ENCODE data around the gene LMAN1L.

Gene LMAN1L

DNA sequence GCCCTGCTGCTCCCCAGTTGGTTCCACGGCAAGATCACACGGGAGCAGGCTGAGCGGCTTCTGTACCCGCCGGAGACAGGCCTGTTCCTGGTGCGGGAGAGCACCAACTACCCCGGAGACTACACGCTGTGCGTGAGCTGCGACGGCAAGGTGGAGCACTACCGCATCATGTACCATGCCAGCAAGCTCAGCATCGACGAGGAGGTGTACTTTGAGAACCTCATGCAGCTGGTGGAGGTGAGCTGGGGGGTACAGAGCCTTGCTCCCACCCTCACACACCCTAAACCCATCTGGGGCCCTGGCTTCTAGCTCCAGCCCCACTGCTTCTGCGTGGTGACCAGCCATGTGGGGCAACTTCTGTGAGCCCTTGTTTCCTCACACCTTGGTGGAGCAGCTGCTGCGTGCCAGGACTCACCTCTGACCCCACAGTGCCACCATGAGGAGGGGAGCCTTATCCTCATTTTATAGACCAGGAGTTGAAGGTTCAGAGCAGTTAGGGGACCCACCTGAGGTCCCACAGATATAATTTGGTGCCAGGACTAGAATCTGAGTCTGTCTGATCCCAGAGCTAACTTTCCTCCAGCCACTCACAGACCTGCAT, 13.3 kb upstream of the LMAN1L start:
- Mint-ChIP-seq H3K27me3 (no peaks in the 10 kb centered on the region), H3K27ac (peak overlapping the region; percentile 46), H3K4me1 (peaks cover 48% of the 10 kb centered on the region), H3K9me3 (no peaks in the 10 kb centered on the region), H3K4me3 (no peak overlapping the region), H3K36me3 (peaks cover 5% of the 10 kb centered on the region)

DNA sequence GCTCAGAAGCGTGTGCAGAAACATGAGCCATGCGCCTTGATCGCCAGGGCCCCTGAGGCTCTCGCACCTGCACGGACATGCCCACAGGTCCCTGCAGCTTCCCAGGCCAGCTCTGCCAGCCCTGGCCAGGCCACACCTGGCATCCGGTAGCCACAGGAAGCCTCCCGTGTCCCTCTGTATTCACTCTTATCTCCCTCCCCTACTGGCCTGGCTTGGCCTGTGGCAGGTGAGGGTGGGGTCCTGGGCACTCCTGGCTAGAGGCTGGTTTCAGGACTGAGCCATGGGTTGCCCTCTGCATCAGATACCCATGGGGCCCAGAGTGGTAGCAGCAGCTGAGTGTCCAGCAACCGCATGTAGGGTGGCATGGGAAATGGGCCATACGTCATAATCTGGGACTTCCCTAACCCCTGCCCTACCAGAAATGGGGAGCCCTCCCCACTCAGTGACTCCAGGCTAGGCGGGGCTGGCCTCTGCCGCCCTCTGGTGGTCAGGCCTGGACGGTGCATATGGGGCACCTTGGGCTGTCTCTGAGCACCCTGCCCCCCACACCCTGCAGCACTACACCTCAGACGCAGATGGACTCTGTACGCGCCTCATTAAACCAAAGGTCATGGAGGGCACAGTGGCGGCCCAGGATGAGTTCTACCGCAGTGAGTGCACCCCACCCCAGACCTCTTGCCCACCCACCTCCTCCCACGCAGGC, 12.6 kb upstream of the LMAN1L start:
- H3K4me1 Mint-ChIP-seq: peaks cover 42% of the 10 kb centered on the region
- H3K9me3 Mint-ChIP-seq: no peaks in the 10 kb centered on the region
- H3K4me3 Mint-ChIP-seq: no peak overlapping the region
- H3K27me3 Mint-ChIP-seq: no peaks in the 10 kb centered on the region
- peak overlapping the region; percentile 84 for H3K27ac Mint-ChIP-seq
- H3K36me3 Mint-ChIP-seq: peaks cover 5% of the 10 kb centered on the region

DNA sequence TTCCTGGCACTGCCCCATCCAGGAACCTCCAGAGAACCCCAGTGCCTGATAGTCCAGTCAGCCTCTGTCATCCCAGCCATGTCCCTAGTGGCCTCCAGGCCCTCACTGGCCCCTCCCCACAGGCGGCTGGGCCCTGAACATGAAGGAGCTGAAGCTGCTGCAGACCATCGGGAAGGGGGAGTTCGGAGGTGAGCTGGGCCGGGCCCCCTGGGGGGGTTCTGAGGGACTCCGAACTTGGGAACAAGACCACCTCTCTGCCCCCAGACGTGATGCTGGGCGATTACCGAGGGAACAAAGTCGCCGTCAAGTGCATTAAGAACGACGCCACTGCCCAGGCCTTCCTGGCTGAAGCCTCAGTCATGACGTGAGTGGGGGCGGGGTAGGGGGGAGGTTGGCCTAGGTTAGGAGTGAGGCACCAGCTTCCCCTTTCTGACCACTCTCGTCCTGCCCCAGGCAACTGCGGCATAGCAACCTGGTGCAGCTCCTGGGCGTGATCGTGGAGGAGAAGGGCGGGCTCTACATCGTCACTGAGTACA, 12.0 kb upstream of the LMAN1L start:
- Mint-ChIP-seq H3K27ac (no peak overlapping the region), H3K9me3 (no peaks in the 10 kb centered on the region)

DNA sequence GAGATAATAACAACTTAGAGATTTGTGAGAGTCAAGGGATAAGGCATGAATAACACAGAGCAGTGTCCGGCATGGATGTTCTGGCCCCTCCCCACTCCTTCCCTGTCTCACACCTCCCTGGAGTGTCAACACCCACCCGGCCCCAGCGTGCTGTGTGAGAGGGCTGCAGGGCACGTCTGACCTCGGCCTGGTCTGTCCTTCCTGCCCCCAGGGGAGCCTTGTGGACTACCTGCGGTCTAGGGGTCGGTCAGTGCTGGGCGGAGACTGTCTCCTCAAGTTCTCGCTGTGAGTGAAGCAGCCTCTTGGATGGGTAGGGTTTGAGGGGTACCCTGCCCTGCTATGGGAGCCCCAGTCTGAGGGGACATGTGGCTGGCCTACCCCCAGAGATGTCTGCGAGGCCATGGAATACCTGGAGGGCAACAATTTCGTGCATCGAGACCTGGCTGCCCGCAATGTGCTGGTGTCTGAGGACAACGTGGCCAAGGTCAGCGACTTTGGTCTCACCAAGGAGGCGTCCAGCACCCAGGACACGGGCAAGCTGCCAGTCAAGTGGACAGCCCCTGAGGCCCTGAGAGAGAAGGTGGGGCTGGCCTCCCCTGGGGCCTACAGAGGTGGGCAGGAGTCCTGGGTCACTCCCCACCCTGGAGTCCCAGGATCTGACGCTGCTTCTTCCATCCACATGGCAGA, 11.2 kb upstream of the LMAN1L start:
- no peaks in the 10 kb centered on the region for H3K9me3 Mint-ChIP-seq
- peak overlapping the region; percentile 4 for H3K27ac Mint-ChIP-seq
- no peaks in the 10 kb centered on the region for H3K27me3 Mint-ChIP-seq
- peaks cover 2% of the 10 kb centered on the region for H3K36me3 Mint-ChIP-seq
- H3K4me1 Mint-ChIP-seq: peaks cover 31% of the 10 kb centered on the region
- H3K4me3 Mint-ChIP-seq: no peak overlapping the region

More for the DNA sequence above, 12.0 kb upstream of the LMAN1L start:
- peaks cover 5% of the 10 kb centered on the region for H3K36me3 Mint-ChIP-seq
- H3K27me3 Mint-ChIP-seq: no peaks in the 10 kb centered on the region
- peaks cover 36% of the 10 kb centered on the region for H3K4me1 Mint-ChIP-seq
- H3K4me3 Mint-ChIP-seq: no peak overlapping the region

DNA sequence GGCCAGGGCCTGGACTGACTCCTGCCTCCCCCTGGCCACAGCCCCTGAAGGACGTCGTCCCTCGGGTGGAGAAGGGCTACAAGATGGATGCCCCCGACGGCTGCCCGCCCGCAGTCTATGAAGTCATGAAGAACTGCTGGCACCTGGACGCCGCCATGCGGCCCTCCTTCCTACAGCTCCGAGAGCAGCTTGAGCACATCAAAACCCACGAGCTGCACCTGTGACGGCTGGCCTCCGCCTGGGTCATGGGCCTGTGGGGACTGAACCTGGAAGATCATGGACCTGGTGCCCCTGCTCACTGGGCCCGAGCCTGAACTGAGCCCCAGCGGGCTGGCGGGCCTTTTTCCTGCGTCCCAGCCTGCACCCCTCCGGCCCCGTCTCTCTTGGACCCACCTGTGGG, 10.3 kb upstream of the LMAN1L start:
- Mint-ChIP-seq H3K4me1 (peaks cover 36% of the 10 kb centered on the region), H3K27ac (no peak overlapping the region), H3K9me3 (no peaks in the 10 kb centered on the region), H3K27me3 (no peaks in the 10 kb centered on the region), H3K4me3 (no peak overlapping the region), H3K36me3 (peaks cover 2% of the 10 kb centered on the region)

DNA sequence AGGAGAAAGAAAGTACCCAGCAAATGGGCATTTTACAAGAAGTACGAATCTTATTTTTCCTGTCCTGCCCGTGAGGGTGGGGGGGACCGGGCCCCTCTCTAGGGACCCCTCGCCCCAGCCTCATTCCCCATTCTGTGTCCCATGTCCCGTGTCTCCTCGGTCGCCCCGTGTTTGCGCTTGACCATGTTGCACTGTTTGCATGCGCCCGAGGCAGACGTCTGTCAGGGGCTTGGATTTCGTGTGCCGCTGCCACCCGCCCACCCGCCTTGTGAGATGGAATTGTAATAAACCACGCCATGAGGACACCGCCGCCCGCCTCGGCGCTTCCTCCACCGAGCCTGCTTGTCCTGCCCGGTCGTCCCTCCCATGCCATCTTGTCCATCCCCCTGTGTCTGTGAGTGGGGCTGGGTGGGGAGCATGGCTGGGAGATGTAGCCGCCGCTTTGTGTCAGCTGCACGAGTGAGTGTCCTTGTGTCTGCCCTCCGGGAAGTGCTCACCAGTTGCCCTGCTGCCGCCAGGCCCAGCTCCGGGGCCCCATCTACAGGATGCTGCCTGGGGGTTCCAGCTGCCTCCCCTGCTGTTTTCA, 9.7 kb upstream of the LMAN1L start:
- Mint-ChIP-seq H3K27ac (peak overlapping the region; percentile 41), H3K36me3 (peaks cover 2% of the 10 kb centered on the region)

DNA sequence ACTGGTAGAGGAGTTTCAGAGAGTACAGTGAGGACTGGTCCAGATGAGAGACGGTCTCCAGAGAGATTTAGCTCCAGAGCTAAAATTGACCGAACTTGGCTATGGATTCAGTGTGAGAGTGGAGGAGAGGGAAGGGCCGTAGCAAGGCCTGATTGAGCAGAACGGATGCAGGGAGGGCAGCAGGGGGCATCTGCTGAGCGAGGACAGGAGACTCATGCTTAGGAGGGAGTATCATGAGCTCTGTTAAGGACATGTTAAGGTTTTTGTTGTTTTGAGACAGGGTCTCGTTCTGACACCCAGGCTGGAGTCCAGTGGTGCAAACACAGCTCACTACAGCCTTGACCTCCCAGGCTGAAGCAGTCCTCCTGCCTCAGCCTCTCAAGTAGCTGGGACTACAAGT, 7.7 kb upstream of the LMAN1L start:
- H3K36me3 Mint-ChIP-seq: peaks cover 2% of the 10 kb centered on the region
- no peaks in the 10 kb centered on the region for H3K27me3 Mint-ChIP-seq
- peak overlapping the region; percentile 76 for H3K27ac Mint-ChIP-seq
- peaks cover 32% of the 10 kb centered on the region for H3K4me1 Mint-ChIP-seq
- no peaks in the 10 kb centered on the region for H3K9me3 Mint-ChIP-seq
- H3K4me3 Mint-ChIP-seq: no peak overlapping the region

More for the DNA sequence above, 9.7 kb upstream of the LMAN1L start:
- peaks cover 33% of the 10 kb centered on the region for H3K4me1 Mint-ChIP-seq
- no peaks in the 10 kb centered on the region for H3K27me3 Mint-ChIP-seq
- H3K9me3 Mint-ChIP-seq: no peaks in the 10 kb centered on the region
- H3K4me3 Mint-ChIP-seq: no peak overlapping the region

DNA sequence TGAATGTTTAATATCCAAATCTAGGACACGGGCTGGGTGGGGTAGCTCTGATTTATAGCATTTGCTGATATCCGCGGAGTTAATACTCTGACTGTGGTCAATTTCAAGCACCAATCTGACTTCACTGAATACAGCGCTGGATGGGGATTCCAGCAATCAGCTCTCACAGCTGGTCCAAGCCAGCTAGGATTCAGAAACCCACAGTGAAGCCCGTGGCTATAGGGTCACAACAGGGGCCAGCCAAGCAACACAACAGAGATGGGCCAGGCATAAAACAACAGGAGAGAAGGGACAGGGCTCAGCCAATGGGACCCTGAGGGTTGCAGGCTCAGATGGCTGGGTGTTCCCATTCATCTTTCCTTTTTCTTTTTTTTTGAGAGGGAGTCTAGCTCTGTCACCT, 5.4 kb upstream of the LMAN1L start:
- Mint-ChIP-seq H3K36me3 (peaks cover 2% of the 10 kb centered on the region), H3K27ac (peak overlapping the region; percentile 60), H3K27me3 (no peaks in the 10 kb centered on the region), H3K4me1 (peaks cover 28% of the 10 kb centered on the region), H3K9me3 (no peaks in the 10 kb centered on the region), H3K4me3 (no peak overlapping the region)

DNA sequence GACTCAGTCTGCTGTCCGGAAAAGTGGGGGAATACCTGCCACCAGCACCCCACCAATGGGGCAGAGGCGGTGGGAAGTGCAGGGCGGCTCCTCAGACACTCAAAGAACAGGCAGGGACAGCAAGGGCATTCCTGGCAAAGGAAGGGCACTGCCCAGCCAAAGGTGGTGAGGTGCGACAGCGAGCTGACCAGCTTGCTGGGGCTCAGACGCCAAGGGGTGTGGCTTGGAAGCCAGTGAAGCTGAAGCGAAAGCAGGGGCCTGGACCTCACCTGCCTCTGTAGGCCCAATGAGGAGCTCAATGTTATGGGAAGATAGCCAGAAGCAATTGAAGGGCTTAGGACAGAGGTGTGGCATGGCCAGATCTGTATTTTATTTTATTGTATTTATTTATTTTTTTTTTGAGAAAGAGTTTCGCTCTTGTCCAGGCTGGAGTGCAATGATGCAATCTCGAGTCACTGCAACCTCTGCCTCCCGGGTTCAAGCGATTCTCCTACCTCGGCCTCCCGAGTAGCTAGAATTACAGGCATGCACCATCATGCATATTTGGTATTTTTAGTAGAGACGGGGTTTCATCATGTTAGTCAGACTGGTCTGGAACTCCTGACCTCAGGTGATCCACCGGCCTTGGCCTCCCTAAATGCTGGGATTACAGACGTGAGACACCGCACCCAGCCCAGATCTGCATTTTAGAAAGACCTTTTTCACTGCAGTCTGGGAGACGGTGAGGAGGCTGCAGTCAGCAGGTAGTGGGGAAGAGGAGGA, 4.4 kb upstream of the LMAN1L start:
- Mint-ChIP-seq H3K4me3 (no peak overlapping the region), H3K4me1 (peaks cover 28% of the 10 kb centered on the region), H3K9me3 (no peaks in the 10 kb centered on the region), H3K36me3 (peaks cover 2% of the 10 kb centered on the region), H3K27me3 (no peaks in the 10 kb centered on the region), H3K27ac (peak overlapping the region; percentile 85)

DNA sequence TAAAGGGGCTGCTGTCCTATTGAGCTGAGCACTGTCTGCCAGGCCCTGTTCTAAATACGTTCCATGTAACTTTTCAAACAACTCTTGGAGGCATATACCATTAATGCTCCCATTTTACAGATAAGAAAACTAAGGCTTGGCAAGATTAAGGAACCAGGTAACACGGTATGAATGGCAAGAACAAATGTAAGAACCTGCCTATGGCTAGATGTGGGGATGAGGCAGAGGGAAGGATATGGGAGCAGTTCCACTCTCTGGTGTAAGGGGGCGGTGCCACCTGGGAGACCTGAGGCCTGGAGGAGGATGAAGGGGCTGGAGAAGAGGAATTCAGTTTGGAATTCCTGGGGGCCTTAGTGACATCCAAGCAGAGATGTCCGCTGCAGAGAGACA, 3.8 kb upstream of the LMAN1L start:
- no peaks in the 10 kb centered on the region for H3K9me3 Mint-ChIP-seq
- H3K27me3 Mint-ChIP-seq: no peaks in the 10 kb centered on the region
- peaks cover 2% of the 10 kb centered on the region for H3K36me3 Mint-ChIP-seq
- H3K4me1 Mint-ChIP-seq: peaks cover 28% of the 10 kb centered on the region
- H3K27ac Mint-ChIP-seq: peak overlapping the region; percentile 77
- H3K4me3 Mint-ChIP-seq: no peak overlapping the region

DNA sequence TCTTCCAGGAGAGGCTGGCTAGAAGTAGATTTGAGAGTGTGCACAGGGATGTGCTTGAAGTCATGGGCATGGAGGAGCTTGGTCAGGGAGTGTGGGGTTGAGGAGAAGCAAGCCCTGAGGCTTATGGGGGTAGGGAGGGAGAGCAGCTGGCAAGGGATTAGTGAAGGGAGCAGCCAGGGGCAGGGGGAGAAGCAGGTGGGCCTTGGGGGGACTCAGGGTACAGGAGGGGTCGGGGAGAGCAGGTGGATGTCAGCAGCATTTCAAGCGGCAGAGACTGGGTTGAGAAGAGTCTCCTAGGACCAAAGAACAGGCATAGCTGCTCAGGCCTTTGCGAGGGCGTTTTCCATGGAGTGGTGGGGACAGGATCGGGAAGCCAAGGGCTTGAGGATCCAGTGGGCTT, 3.4 kb upstream of the LMAN1L start:
- Mint-ChIP-seq H3K27ac (peak overlapping the region; percentile 76), H3K4me1 (peaks cover 28% of the 10 kb centered on the region), H3K36me3 (no peaks in the 10 kb centered on the region), H3K9me3 (no peaks in the 10 kb centered on the region), H3K27me3 (no peaks in the 10 kb centered on the region), H3K4me3 (no peak overlapping the region)

DNA sequence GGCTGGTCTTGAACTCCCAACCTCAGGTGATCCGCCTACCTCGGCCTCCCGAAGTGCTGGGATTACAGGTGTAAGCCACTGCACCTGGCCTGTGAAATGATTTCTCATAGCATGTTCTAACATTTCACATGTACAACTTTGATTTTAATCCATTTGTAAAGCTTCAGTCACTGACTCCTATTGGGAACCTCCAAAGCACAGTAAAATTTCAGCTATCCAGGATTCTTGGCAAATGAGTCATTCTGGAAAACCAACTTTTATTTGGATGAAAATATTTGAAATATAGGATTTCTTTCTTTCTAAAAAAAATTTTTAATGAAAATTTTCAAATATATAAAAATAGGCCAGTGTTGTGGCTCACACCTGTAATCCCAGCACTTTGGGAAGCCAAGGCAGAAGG, 2.7 kb upstream of the LMAN1L start:
- H3K9me3 Mint-ChIP-seq: no peaks in the 10 kb centered on the region
- H3K27ac Mint-ChIP-seq: no peak overlapping the region
- no peaks in the 10 kb centered on the region for H3K27me3 Mint-ChIP-seq
- peaks cover 28% of the 10 kb centered on the region for H3K4me1 Mint-ChIP-seq
- no peak overlapping the region for H3K4me3 Mint-ChIP-seq
- H3K36me3 Mint-ChIP-seq: no peaks in the 10 kb centered on the region

DNA sequence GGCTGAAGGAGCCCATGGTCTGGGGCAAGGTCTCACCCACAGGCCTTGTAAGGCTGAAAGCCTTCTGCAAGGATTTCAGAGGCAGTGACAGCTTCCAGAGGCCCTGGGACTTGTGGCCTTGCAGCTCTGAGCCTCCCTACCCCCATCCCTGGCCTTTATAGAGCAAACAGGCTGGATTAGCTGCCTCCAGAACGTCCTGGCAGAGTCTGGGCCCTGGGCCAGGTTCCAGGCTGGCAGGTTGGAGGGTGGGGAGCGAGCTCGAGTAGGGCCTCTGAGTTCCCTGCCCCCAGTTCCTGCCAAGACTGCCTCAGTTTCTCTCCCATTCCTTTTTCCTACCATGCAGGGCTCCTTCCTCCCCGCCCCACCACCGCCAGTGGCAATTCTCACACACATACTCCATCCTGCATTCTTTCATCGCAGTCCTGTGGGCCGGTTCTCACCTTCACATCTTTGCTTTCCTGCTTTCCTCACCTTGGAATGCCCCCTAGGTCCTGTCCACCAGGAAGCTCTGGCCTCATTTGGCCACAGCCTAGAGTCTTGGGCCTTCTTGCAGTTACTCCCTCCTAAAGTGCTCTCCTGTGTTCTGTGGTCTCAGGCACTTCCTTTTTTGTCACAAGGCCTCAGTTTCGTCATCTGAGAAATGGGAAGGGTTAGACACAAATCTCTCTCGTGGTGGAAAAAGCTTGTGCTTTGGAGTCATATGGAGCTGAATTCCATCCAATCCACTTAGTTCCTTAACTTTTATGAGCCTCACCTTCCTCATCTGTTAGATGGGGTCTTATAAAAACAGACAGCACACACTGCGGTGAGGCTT, 2.7 kb downstream of the LMAN1L start:
- Mint-ChIP-seq H3K36me3 (no peaks in the 10 kb centered on the region), H3K27me3 (no peaks in the 10 kb centered on the region), H3K27ac (no peak overlapping the region), H3K4me1 (peaks cover 5% of the 10 kb centered on the region), H3K4me3 (no peak overlapping the region), H3K9me3 (no peaks in the 10 kb centered on the region)

DNA sequence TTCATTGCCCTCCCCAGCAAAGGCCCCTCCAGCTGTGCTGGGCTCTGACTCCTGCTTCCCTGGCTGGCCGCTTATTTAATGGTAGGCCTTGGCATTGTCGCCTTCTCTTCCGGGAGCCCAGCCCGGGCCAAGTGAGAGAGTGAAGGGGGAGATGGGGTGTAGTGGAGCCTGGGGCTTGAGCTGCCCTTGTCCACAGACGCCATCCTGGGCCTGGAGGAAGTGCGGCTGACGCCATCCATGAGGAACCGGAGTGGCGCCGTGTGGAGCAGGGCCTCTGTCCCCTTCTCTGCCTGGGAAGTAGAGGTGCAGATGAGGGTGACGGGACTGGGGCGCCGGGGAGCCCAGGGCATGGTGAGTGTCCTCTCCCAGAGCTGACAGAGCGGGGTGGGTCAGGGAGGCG, 3.3 kb downstream of the LMAN1L start:
- no peak overlapping the region for H3K27ac Mint-ChIP-seq
- H3K4me1 Mint-ChIP-seq: peaks cover 5% of the 10 kb centered on the region
- H3K4me3 Mint-ChIP-seq: no peak overlapping the region
- no peaks in the 10 kb centered on the region for H3K27me3 Mint-ChIP-seq
- H3K36me3 Mint-ChIP-seq: no peaks in the 10 kb centered on the region
- H3K9me3 Mint-ChIP-seq: no peaks in the 10 kb centered on the region
